MM.1S (cell line): ENCODE results near the gene ELMO3.

ENCODE experiments used
- DNase-seq: peaks from one replicate; pipeline ENCODE4 v3.0.0-alpha.2; 2015
- H2AFZ ChIP-seq: fragments of 300-600 bp; sonication (generic); 2 replicates; pipeline ENCODE4 v1.6.0; 2016; ENCODE audit warnings: antibody characterized with exemption, low read length
- H3F3A ChIP-seq: fragments of 300-600 bp; sonication (generic); 2 replicates; pipeline ENCODE4 v1.6.1; 2016; ENCODE audit warnings: mild to moderate bottlenecking, antibody characterized with exemption, low read length, moderate library complexity, mixed read lengths; ENCODE audit not compliant: insufficient read depth
- H3K27ac ChIP-seq: fragments of 300-600 bp; sonication (generic); 2 replicates; pipeline ENCODE4 v1.5.1; 2016; ENCODE audit warnings: mild to moderate bottlenecking, low read length
- H3K27me3 ChIP-seq: fragments of 300-600 bp; sonication (generic); replicated peaks from 2 replicates; pipeline ENCODE4 v1.6.0; 2016; ENCODE audit warnings: low read length; ENCODE audit not compliant: insufficient read depth
- H3K36me3 ChIP-seq: fragments of 300-600 bp; sonication (generic); replicated peaks from 2 replicates; pipeline ENCODE4 v1.6.1; 2016; ENCODE audit warnings: mild to moderate bottlenecking, low read length, mixed read lengths; ENCODE audit not compliant: insufficient read depth
- H3K4me1 ChIP-seq: fragments of 300-600 bp; sonication (generic); 2 replicates; pipeline ENCODE4 v1.6.1; 2016; ENCODE audit warnings: low read length, mixed read lengths
- H3K4me2 ChIP-seq: fragments of 300-600 bp; sonication (generic); 2 replicates; pipeline ENCODE4 v1.6.0; 2016; ENCODE audit warnings: low read depth, low read length
- H3K4me3 ChIP-seq: fragments of 300-600 bp; sonication (generic); 2 replicates; pipeline ENCODE4 v1.5.1; 2016; ENCODE audit warnings: low read length, mixed read lengths
- H3K79me2 ChIP-seq: fragments of 300-600 bp; sonication (generic); 2 replicates; pipeline ENCODE4 v1.6.1; 2016; ENCODE audit warnings: mixed run types, low read length, mixed read lengths
- H3K9ac ChIP-seq: fragments of 300-600 bp; sonication (generic); 2 replicates; pipeline ENCODE4 v1.6.1; 2016; ENCODE audit warnings: low read length, mixed read lengths
- H3K9me2 ChIP-seq: fragments of 300-600 bp; sonication (generic); replicated peaks from 2 replicates; pipeline ENCODE4 v1.6.1; 2016; ENCODE audit warnings: mild to moderate bottlenecking, low read length, mixed read lengths; ENCODE audit not compliant: insufficient read depth
- H3K9me3 ChIP-seq: fragments of 300-600 bp; sonication (generic); replicated peaks from 2 replicates; pipeline ENCODE4 v1.6.1; 2016; ENCODE audit warnings: mild to moderate bottlenecking, low read length, mixed read lengths; ENCODE audit not compliant: insufficient read depth
- H4K20me1 ChIP-seq: fragments of 300-600 bp; sonication (generic); 2 replicates; pipeline ENCODE4 v1.6.1; 2016; ENCODE audit warnings: mild to moderate bottlenecking, low read length, moderate library complexity, mixed read lengths; ENCODE audit not compliant: insufficient read depth
- CTCF ChIP-seq: fragments of 300-600 bp; sonication (generic); IDR thresholded peaks from 2 replicates; pipeline ENCODE4 v1.5.1; 2016; ENCODE audit warnings: antibody characterized with exemption, low read length, mixed read lengths
- EZH2 ChIP-seq: fragments of 300-600 bp; sonication (generic); optimal IDR thresholded peaks from 2 replicates; pipeline ENCODE3; 2017; ENCODE audit warnings: low read depth, mild to moderate bottlenecking, antibody characterized with exemption, low read length, mixed read lengths
- EZH2phosphoT487 ChIP-seq: fragments of 300-600 bp; sonication (generic); IDR thresholded peaks from 2 replicates; pipeline ENCODE4 v1.6.1; 2018; ENCODE audit warnings: antibody characterized with exemption, low read length

Gene ELMO3

GRCh38 chr16:67163999-67164558 is 34.9 kb upstream of the ELMO3 start:
- H3K36me3 ChIP-seq = no peaks in the 10 kb centered on the region
- peak overlapping the region; percentile 20; the same call in 1 of the 2 replicates for H3K9ac ChIP-seq
- DNase-seq = no peak
- TF ChIP-seq EZH2phosphoT487 (no peak), CTCF (no peak), EZH2 (no peak)
- H3K4me3 ChIP-seq = peak overlapping the region; percentile 49
- H3K4me2 ChIP-seq = peak overlapping the region; percentile 91
- H4K20me1 ChIP-seq = no peaks in the 10 kb centered on the region
- no peaks in the 10 kb centered on the region for H3K9me2 ChIP-seq
- peaks cover 21% of the 10 kb centered on the region for H3K4me1 ChIP-seq
- H3F3A ChIP-seq = peaks cover 8% of the 10 kb centered on the region
- H3K27ac ChIP-seq = no peak overlapping the region
- H3K27me3 ChIP-seq = no peaks in the 10 kb centered on the region
- H3K79me2 ChIP-seq = peaks cover 3% of the 10 kb centered on the region; the same call in 1 of the 2 replicates
- 0 out of 2 replicates have a peak overlapping the region, but pooled peaks have one; percentile 53 for H2AFZ ChIP-seq
- no peaks in the 10 kb centered on the region for H3K9me3 ChIP-seq

- DNase-seq = peak; percentile 78
- H3K4me3 ChIP-seq = peak within 1 kb of the TSS; percentile 52
- H3K9me2 ChIP-seq = no peaks in the 10 kb centered on the region
- peaks cover 3% of the 10 kb centered on the region for H3F3A ChIP-seq
- no peaks in the 10 kb centered on the region for H3K27me3 ChIP-seq
- peaks cover 26% of the 10 kb centered on the region for H3K4me1 ChIP-seq
- no peaks in the 10 kb centered on the region for H3K79me2 ChIP-seq
- peak within 1 kb of the TSS; percentile 60; the same call in 1 of the 2 replicates for H3K9ac ChIP-seq
- H3K9me3 ChIP-seq = no peaks in the 10 kb centered on the region
- no peaks in the 10 kb centered on the region for H3K36me3 ChIP-seq
- peak within 1 kb of the TSS; percentile 38; the same call in 1 of the 2 replicates for H3K27ac ChIP-seq
- TF ChIP-seq EZH2phosphoT487 (no peak), EZH2 (no peak), CTCF (no peak)
- peak within 1 kb of the TSS; percentile 62 for H2AFZ ChIP-seq
- H3K4me2 ChIP-seq = peak within 1 kb of the TSS; percentile 91
- H4K20me1 ChIP-seq = no peaks in the 10 kb centered on the region
Measured at GRCh38 chr16:67164599-67165061, 34.3 kb upstream of the ELMO3 start, which contains the start of gene HSF4. Gene HSF4 (plus strand): TSS chr16:67164745. CDS start chr16:67164812, 67 bp downstream.

- Histone ChIP-seq H2AFZ (no peak overlapping the region), H4K20me1 (no peaks in the 10 kb centered on the region), H3K4me3 (0 out of 2 replicates have a peak overlapping the region, but pooled peaks have one; percentile 52), H3K27me3 (no peaks in the 10 kb centered on the region), H3K27ac (peak overlapping the region; percentile 38; the same call in 1 of the 2 replicates), H3K79me2 (no peaks in the 10 kb centered on the region), H3F3A (peaks cover 6% of the 10 kb centered on the region), H3K36me3 (no peaks in the 10 kb centered on the region), H3K9me3 (no peaks in the 10 kb centered on the region), H3K9ac (peak overlapping the region; percentile 60; the same call in 1 of the 2 replicates), H3K4me2 (peak overlapping the region; percentile 67; the same call in 1 of the 2 replicates), H3K9me2 (no peaks in the 10 kb centered on the region), H3K4me1 (peaks cover 31% of the 10 kb centered on the region)
- no peak for DNase-seq
- TF ChIP-seq CTCF (no peak), EZH2phosphoT487 (no peak), EZH2 (no peak)
Measured at GRCh38 chr16:67165121-67166078, 33.5 kb upstream of the ELMO3 start.
